IPS DF 6.9 (cell line): Measurements from ENCODE around the gene KIT.

Experiments used
- DNase-seq: peaks from one replicate; pipeline ENCODE4 v3.0.0-alpha.2; 2013; ENCODE audit warnings: low read depth, low spot score
- H3K27ac ChIP-seq: one replicate; pipeline ENCODE4 v1.5.1; 2013; ENCODE audit warnings: low read length, control low read depth
- H3K27me3 ChIP-seq: 2 replicates; pipeline ENCODE4 v1.6.1; 2013; ENCODE audit warnings: mild to moderate bottlenecking, low read length; ENCODE audit not compliant: control insufficient read depth, insufficient read depth
- H3K36me3 ChIP-seq: 2 replicates; pipeline ENCODE4 v1.6.1; 2013; ENCODE audit warnings: low read length; ENCODE audit not compliant: control insufficient read depth, insufficient read depth
- H3K4me1 ChIP-seq: 2 replicates; pipeline ENCODE4 v1.6.1; 2013; ENCODE audit warnings: low read length; ENCODE audit not compliant: control insufficient read depth, insufficient read depth
- H3K4me3 ChIP-seq: 2 replicates; pipeline ENCODE4 v1.5.1; 2013; ENCODE audit warnings: mild to moderate bottlenecking, low read length
- H3K9me3 ChIP-seq: 2 replicates; pipeline ENCODE4 v1.6.1; 2013; ENCODE audit warnings: low read length, inconsistent platforms; ENCODE audit not compliant: control insufficient read depth, insufficient read depth
- WGBS: extraction: QIAGEN DNeasy Blood & Tissue Kit; methylation state at CpG from one replicate; pipeline ENCODE4 v1.1.7; 2013; ENCODE audit warnings: mixed read lengths, missing lambda C conversion rate; ENCODE audit not compliant: insufficient read length, insufficient coverage; 5-methylcytosine and 5-hydroxymethylcytosine counted together

Gene KIT

GRCh38 chr4:54779476-54780148, 121.9 kb downstream of the KIT start:
- Histone ChIP-seq H3K36me3 (no peaks in the 10 kb centered on the region), H3K27ac (no peak overlapping the region), H3K4me3 (no peak overlapping the region), H3K9me3 (no peaks in the 10 kb centered on the region), H3K27me3 (no peaks in the 10 kb centered on the region), H3K4me1 (no peaks in the 10 kb centered on the region)
- WGBS = 100% methylated on average over 1 of the region's 2 CpGs
- no peak for DNase-seq

GRCh38 chr4:54780149-54780495, 122.4 kb downstream of the KIT start:
- H3K27ac ChIP-seq = no peak overlapping the region
- H3K27me3 ChIP-seq = no peaks in the 10 kb centered on the region
- no peaks in the 10 kb centered on the region for H3K4me1 ChIP-seq

GRCh38 chr4:54781756-54782155, 124.0 kb downstream of the KIT start:
- no CpG with 5 or more reads among the region's 4 CpGs for WGBS
- no peak for DNase-seq
- no peaks in the 10 kb centered on the region for H3K27me3 ChIP-seq
- no peaks in the 10 kb centered on the region for H3K36me3 ChIP-seq
- H3K27ac ChIP-seq = no peak overlapping the region
- no peaks in the 10 kb centered on the region for H3K4me1 ChIP-seq
- H3K4me3 ChIP-seq = no peak overlapping the region
- no peaks in the 10 kb centered on the region for H3K9me3 ChIP-seq

More at GRCh38 chr4:54780149-54780495, 122.4 kb downstream of the KIT start:
- Histone ChIP-seq H3K4me3 (no peak overlapping the region), H3K36me3 (no peaks in the 10 kb centered on the region), H3K9me3 (no peaks in the 10 kb centered on the region)
- no peak for DNase-seq

- Histone ChIP-seq H3K4me1 (no peaks in the 10 kb centered on the region), H3K4me3 (no peak overlapping the region), H3K27me3 (no peaks in the 10 kb centered on the region), H3K36me3 (no peaks in the 10 kb centered on the region), H3K9me3 (no peaks in the 10 kb centered on the region), H3K27ac (no peak overlapping the region)
- WGBS = no CpG with 5 or more reads among the region's 7 CpGs
- no peak for DNase-seq
Measured at GRCh38 chr4:54783402-54784110, 125.8 kb downstream of the KIT start.

- H3K27ac ChIP-seq = no peak overlapping the region
- no peaks in the 10 kb centered on the region for H3K9me3 ChIP-seq
- no peak for DNase-seq
- WGBS = no CpG with 5 or more reads among the region's 14 CpGs
- no peaks in the 10 kb centered on the region for H3K36me3 ChIP-seq
- H3K4me1 ChIP-seq = no peaks in the 10 kb centered on the region
- H3K27me3 ChIP-seq = no peaks in the 10 kb centered on the region
- no peak overlapping the region for H3K4me3 ChIP-seq
Measured at GRCh38 chr4:54784161-54784671, 126.5 kb downstream of the KIT start.
